ENCODE data around the gene LDAH.

DNA sequence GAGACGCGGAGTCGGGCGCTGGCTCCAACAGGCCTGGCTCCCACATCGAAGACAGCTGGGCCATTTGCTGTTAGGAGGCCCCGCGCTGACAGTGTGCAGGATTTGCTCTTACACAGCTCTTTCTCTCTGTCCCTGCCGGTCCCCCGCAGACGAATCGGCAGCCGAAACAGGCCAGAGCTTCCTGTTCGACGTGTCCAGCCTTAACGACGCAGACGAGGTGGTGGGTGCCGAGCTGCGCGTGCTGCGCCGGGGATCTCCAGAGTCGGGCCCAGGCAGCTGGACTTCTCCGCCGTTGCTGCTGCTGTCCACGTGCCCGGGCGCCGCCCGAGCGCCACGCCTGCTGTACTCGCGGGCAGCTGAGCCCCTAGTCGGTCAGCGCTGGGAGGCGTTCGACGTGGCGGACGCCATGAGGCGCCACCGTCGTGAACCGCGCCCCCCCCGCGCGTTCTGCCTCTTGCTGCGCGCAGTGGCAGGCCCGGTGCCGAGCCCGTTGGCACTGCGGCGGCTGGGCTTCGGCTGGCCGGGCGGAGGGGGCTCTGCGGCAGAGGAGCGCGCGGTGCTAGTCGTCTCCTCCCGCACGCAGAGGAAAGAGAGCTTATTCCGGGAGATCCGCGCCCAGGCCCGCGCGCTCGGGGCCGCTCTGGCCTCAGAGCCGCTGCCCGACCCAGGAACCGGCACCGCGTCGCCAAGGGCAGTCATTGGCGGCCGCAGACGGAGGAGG lies 152.4 kb downstream of the LDAH start:
- TF ChIP-seq ZNF274 (IDR thresholded peaks at IDR 0.05; ENCODE audit: low read depth, low read length) (no peak), YY1 (IDR thresholded peaks at IDR 0.05; ENCODE audit: insufficient read depth, insufficient read length) (no peak)

Measured in NT2/D1 (cell line).